ENCODE data around the gene MUS81. TPM values are rescaled to one million over a fixed set of nuclear protein-coding genes. Genes with fewer than 3 reads are reported as not detected.

Gene MUS81
- total and polyA plus RNA-seq, 10 of the 15 experiments (the other 5 are each of a cell fraction or from before 2014, with no cell fraction given): 11.8 to 76.1 (median 48.4) TPM

DNA sequence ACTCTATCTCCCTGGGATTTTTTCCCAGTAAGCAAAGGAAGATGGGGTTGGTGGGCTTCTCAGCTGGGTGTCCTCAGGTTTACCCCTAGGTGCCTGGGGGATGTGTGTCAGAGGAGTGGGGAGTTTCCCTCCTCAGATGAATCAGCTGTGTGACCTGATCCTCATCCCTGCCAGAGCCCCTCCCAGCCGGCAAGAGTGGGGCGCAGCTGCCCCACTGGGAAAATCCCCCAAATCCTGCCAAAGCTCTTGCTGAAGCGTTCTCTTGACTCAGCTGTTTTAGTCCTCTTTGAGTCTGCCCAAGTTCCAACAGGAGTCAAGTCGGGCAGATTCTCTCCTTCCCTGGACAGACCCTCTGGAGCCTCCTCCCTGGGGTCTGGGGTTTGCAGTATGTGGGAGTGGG is 52.6 kb downstream of the MUS81 start (continued):
- no peak for TF ChIP-seq PAX5 (IDR thresholded peaks at IDR 0.05; ENCODE audit: borderline replicate concordance, low read depth, low read length)
- no peak for TF ChIP-seq TAF1 (IDR thresholded peaks at IDR 0.05; ENCODE audit: borderline replicate concordance, low read depth, low read length)
- TF ChIP-seq NFYB (IDR thresholded peaks at IDR 0.05; ENCODE audit: insufficient read depth, low read depth, low read length): no peak
- no peak for TF ChIP-seq POLR2AphosphoS2 (IDR thresholded peaks at IDR 0.05; ENCODE audit: low read depth, low read length)
- TF ChIP-seq, protein P1, sequence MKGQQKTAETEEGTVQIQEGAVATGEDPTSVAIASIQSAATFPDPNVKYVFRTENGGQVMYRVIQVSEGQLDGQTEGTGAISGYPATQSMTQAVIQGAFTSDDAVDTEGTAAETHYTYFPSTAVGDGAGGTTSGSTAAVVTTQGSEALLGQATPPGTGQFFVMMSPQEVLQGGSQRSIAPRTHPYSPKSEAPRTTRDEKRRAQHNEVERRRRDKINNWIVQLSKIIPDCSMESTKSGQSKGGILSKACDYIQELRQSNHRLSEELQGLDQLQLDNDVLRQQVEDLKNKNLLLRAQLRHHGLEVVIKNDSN (IDR thresholded peaks at IDR 0.05; ENCODE audit: borderline replicate concordance, extremely low read length, insufficient read depth, low read depth, low read length): no peak
- no peak for TF ChIP-seq ZBED1 (IDR thresholded peaks at IDR 0.05; ENCODE audit: borderline replicate concordance)
- TF ChIP-seq NR2C1 (IDR thresholded peaks at IDR 0.05): no peak
- TF ChIP-seq MXI1 (IDR thresholded peaks at IDR 0.05; ENCODE audit: low read depth, low read length): no peak
- TF ChIP-seq, protein P2, sequence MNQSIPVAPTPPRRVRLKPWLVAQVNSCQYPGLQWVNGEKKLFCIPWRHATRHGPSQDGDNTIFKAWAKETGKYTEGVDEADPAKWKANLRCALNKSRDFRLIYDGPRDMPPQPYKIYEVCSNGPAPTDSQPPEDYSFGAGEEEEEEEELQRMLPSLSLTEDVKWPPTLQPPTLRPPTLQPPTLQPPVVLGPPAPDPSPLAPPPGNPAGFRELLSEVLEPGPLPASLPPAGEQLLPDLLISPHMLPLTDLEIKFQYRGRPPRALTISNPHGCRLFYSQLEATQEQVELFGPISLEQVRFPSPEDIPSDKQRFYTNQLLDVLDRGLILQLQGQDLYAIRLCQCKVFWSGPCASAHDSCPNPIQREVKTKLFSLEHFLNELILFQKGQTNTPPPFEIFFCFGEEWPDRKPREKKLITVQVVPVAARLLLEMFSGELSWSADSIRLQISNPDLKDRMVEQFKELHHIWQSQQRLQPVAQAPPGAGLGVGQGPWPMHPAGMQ (IDR thresholded peaks at IDR 0.05; ENCODE audit: borderline replicate concordance): no peak
- TF ChIP-seq, protein P3, sequence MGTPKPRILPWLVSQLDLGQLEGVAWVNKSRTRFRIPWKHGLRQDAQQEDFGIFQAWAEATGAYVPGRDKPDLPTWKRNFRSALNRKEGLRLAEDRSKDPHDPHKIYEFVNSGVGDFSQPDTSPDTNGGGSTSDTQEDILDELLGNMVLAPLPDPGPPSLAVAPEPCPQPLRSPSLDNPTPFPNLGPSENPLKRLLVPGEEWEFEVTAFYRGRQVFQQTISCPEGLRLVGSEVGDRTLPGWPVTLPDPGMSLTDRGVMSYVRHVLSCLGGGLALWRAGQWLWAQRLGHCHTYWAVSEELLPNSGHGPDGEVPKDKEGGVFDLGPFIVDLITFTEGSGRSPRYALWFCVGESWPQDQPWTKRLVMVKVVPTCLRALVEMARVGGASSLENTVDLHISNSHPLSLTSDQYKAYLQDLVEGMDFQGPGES (IDR thresholded peaks at IDR 0.05): no peak
- TF ChIP-seq, protein P4, sequence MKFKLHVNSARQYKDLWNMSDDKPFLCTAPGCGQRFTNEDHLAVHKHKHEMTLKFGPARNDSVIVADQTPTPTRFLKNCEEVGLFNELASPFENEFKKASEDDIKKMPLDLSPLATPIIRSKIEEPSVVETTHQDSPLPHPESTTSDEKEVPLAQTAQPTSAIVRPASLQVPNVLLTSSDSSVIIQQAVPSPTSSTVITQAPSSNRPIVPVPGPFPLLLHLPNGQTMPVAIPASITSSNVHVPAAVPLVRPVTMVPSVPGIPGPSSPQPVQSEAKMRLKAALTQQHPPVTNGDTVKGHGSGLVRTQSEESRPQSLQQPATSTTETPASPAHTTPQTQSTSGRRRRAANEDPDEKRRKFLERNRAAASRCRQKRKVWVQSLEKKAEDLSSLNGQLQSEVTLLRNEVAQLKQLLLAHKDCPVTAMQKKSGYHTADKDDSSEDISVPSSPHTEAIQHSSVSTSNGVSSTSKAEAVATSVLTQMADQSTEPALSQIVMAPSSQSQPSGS (IDR thresholded peaks at IDR 0.05; ENCODE audit: low read length): no peak
- no peak for TF ChIP-seq SREBF1 (IDR thresholded peaks at IDR 0.05; ENCODE audit: low read length)
- TF ChIP-seq HCFC1 (IDR thresholded peaks at IDR 0.05; ENCODE audit: low read length): no peak
- TF ChIP-seq NFXL1 (IDR thresholded peaks at IDR 0.05; ENCODE audit: borderline replicate concordance): no peak
- TF ChIP-seq ZNF207 (IDR thresholded peaks at IDR 0.05; ENCODE audit: borderline replicate concordance): no peak
- no peak for TF ChIP-seq BHLHE40 (IDR thresholded peaks at IDR 0.05; ENCODE audit: borderline replicate concordance in 1 of 2, low read depth in 2 of 2, low read length in 1 of 2)
- peak; percentile 53 for TF ChIP-seq IKZF1 (conservative IDR thresholded peaks at IDR 0.05)
- no peak for TF ChIP-seq LARP7 (IDR thresholded peaks at IDR 0.05)
- TF ChIP-seq, protein P5, sequence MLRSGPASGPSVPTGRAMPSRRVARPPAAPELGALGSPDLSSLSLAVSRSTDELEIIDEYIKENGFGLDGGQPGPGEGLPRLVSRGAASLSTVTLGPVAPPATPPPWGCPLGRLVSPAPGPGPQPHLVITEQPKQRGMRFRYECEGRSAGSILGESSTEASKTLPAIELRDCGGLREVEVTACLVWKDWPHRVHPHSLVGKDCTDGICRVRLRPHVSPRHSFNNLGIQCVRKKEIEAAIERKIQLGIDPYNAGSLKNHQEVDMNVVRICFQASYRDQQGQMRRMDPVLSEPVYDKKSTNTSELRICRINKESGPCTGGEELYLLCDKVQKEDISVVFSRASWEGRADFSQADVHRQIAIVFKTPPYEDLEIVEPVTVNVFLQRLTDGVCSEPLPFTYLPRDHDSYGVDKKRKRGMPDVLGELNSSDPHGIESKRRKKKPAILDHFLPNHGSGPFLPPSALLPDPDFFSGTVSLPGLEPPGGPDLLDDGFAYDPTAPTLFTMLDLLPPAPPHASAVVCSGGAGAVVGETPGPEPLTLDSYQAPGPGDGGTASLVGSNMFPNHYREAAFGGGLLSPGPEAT (IDR thresholded peaks at IDR 0.05; ENCODE audit: low read depth): 0 out of 2 replicates have a peak, but pooled peaks have one; percentile 16
- no peak for TF ChIP-seq TBL1XR1 (IDR thresholded peaks at IDR 0.05; ENCODE audit: low read depth, low read length)
- no peak for TF ChIP-seq ZNF274 (IDR thresholded peaks at IDR 0.05; ENCODE audit: insufficient read depth, insufficient read length)
- no peak for TF ChIP-seq RUNX3 (IDR thresholded peaks at IDR 0.05; ENCODE audit: low read length)
- no peak for TF ChIP-seq POLR2A (IDR thresholded peaks at IDR 0.05; ENCODE audit: low read depth, low read length)
- peak; percentile 43; the same call in 1 of the 2 replicates for TF ChIP-seq TCF12 (IDR thresholded peaks at IDR 0.05; ENCODE audit: low read depth, low read length)
- TF ChIP-seq IKZF2 (IDR thresholded peaks at IDR 0.05): peak in 1 of 2 experiments; percentile 27; a peak in 2 of 4 replicates
- no peak for TF ChIP-seq ZNF384 (IDR thresholded peaks at IDR 0.05; ENCODE audit: borderline replicate concordance, low read depth, low read length)
